ENCODE results near the gene TPM4. TPM values are rescaled to one million over a fixed set of nuclear protein-coding genes. Genes with fewer than 3 reads are reported as not detected.

Gene TPM4
- total and polyA plus RNA-seq, 2 donors (not counting 1 experiment from before 2014, with no cell fraction given) = 65.4 to 127 TPM

DNA sequence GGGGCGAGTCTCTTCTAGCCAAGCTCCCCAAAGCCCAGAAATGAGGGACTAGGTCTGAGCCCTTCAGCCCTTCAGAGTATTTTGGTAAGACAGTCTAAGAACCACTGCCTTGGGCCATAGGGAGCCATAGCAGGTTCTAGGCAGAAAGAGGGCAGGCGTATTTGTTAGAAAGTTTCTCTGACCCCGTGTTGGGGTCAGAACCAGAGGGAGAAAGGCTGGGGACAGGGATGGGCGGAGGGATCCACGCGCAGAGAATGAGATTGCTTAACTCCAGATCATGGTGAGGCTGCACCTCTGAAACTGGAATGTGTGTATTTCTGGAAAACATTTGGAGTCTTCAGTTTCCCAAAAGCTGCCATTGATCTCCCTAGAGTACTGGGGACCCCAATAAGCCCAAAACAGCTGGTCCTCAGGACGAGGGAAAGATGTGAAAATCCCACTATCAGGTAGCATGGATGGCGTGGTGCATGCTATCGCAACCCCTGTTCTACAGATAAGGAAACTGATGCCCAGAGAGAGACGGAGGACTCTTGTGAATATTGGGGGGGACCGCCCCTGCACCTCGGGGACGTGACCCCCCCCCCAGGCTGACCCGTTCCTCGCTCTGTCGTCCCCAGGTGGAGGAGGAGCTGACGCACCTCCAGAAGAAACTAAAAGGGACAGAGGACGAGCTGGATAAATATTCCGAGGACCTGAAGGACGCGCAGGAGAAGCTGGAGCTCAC is 703 bp upstream of the TPM4 start:
- ChIA-PET CTCF (interaction anchor here (0.7 to 7.4 kb wide), 10 partner anchors 9 to 110 kb away, joined by 3 to 74 read pairs (median 4); partner anchors contain the start of gene FAM32A), POLR2A (interaction anchor here (0.6 to 2.4 kb wide), 8 partner anchors 17 to 1299 kb away, joined by 3 to 15 read pairs (median 4); partner anchors contain the start of genes FAM32A, HSH2D and RAB8A)
- peaks cover 55% of the 10 kb centered on the region for H3K4me1 Mint-ChIP-seq
- 37% methylated on average over 16 of the region's 21 CpGs for WGBS (ENCODE audit: insufficient coverage)
- intact Hi-C loops (cut with micrococcal nuclease) = loop anchor here (10.0 kb wide), 1 partner anchor 309 kb away; no protein-coding TSS in a partner anchor
- Histone ChIP-seq H3K27ac (ENCODE audit: low read length in 2 of 2) (peak overlapping the region; percentile 91 to 92), H3K27me3 (replicated peaks in 1 of 4; ENCODE audit: control extremely low read depth in 1 of 4, control insufficient read depth in 3 of 4, insufficient read depth in 4 of 4, low read length in 3 of 4) (no peaks in the 10 kb centered on the region), H2AFZ (ENCODE audit: insufficient read depth, low read depth, low read length, poor library complexity, severe bottlenecking) (peak overlapping the region; percentile 74), H3K9ac (ENCODE audit: low read length) (peak overlapping the region; percentile 84), H3K4me3 (ENCODE audit: control extremely low read depth in 1 of 5, extremely low read depth in 1 of 5, insufficient read depth in 1 of 5, low read depth in 2 of 5, low read length in 4 of 5) (peak overlapping the region in 4 of 5 experiments; percentile 59 to 86 (median 76)), H3K4me1 (ENCODE audit: control insufficient read depth in 2 of 2, insufficient read depth in 2 of 2, low read length in 2 of 2) (peaks cover 38 to 56% of the 10 kb centered on the region in 2 donors), H3K79me2 (ENCODE audit: control insufficient read depth, insufficient read depth, low read length) (peaks cover 40% of the 10 kb centered on the region), H3K36me3 (replicated peaks in 1 of 2; ENCODE audit: control extremely low read depth in 1 of 2, control insufficient read depth in 1 of 2, extremely low read depth in 1 of 2, insufficient read depth in 2 of 2, low read length in 1 of 2) (no peaks in the 10 kb centered on the region), H3K4me2 (replicated peaks; ENCODE audit: low read depth, low read length, poor library complexity, severe bottlenecking) (peak overlapping the region; percentile 84), H3K9me3 (ENCODE audit: control extremely low read depth in 1 of 3, control insufficient read depth in 2 of 3, insufficient read depth in 1 of 3, low read length in 2 of 3) (no peaks in the 10 kb centered on the region), H4K20me1 (ENCODE audit: control insufficient read depth, insufficient read depth, low read length, poor library complexity, severe bottlenecking) (peaks cover 8% of the 10 kb centered on the region)
- no peaks in the 10 kb centered on the region for H3K9me3 Mint-ChIP-seq (ENCODE audit: insufficient read depth)
- no peak for DNase-seq
- TF ChIP-seq, protein P1, sequence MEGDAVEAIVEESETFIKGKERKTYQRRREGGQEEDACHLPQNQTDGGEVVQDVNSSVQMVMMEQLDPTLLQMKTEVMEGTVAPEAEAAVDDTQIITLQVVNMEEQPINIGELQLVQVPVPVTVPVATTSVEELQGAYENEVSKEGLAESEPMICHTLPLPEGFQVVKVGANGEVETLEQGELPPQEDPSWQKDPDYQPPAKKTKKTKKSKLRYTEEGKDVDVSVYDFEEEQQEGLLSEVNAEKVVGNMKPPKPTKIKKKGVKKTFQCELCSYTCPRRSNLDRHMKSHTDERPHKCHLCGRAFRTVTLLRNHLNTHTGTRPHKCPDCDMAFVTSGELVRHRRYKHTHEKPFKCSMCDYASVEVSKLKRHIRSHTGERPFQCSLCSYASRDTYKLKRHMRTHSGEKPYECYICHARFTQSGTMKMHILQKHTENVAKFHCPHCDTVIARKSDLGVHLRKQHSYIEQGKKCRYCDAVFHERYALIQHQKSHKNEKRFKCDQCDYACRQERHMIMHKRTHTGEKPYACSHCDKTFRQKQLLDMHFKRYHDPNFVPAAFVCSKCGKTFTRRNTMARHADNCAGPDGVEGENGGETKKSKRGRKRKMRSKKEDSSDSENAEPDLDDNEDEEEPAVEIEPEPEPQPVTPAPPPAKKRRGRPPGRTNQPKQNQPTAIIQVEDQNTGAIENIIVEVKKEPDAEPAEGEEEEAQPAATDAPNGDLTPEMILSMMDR (IDR thresholded peaks at IDR 0.05) = no peak
- TF ChIP-seq EZH2 (IDR thresholded peaks at IDR 0.05; ENCODE audit: borderline replicate concordance, insufficient read depth, low read depth, low read length, poor library complexity, severe bottlenecking) = no peak
- peak overlapping the region; percentile 91 for H3K27ac Mint-ChIP-seq
- no peak for ATAC-seq (ENCODE audit: low read depth)
- no peaks in the 10 kb centered on the region for H3K27me3 Mint-ChIP-seq
- H3K4me3 Mint-ChIP-seq = peak overlapping the region; percentile 88
